HEK293T (cell line): ENCODE measurements around the gene CD79B.

Experiments
- ARNT ChIP-seq: fragments of 450-650 bp; IDR thresholded peaks from 2 replicates; pipeline ENCODE4 v1.6.1; 2017; ENCODE audit warnings: mild to moderate bottlenecking
- BHLHE40 ChIP-seq: fragments of 450-650 bp; IDR thresholded peaks from 2 replicates; pipeline ENCODE4 v1.6.1; 2016; ENCODE audit warnings: mild to moderate bottlenecking, moderate library complexity, borderline replicate concordance
- CTBP1 ChIP-seq: fragments of 450-650 bp; IDR thresholded peaks from 2 replicates; pipeline ENCODE4 v1.6.1; 2016; ENCODE audit warnings: borderline replicate concordance
- ELF4 ChIP-seq: fragments of 450-650 bp; IDR thresholded peaks from 2 replicates; pipeline ENCODE4 v1.6.1; 2017; ENCODE audit warnings: antibody characterized with exemption
- NFRKB ChIP-seq: fragments of 450-650 bp; IDR thresholded peaks from 2 replicates; pipeline ENCODE4 v1.6.1; 2016; ENCODE audit warnings: mild to moderate bottlenecking, moderate library complexity
- ZNF384 ChIP-seq: fragments of 450-650 bp; IDR thresholded peaks from 2 replicates; pipeline ENCODE4 v1.6.1; 2016

DNA sequence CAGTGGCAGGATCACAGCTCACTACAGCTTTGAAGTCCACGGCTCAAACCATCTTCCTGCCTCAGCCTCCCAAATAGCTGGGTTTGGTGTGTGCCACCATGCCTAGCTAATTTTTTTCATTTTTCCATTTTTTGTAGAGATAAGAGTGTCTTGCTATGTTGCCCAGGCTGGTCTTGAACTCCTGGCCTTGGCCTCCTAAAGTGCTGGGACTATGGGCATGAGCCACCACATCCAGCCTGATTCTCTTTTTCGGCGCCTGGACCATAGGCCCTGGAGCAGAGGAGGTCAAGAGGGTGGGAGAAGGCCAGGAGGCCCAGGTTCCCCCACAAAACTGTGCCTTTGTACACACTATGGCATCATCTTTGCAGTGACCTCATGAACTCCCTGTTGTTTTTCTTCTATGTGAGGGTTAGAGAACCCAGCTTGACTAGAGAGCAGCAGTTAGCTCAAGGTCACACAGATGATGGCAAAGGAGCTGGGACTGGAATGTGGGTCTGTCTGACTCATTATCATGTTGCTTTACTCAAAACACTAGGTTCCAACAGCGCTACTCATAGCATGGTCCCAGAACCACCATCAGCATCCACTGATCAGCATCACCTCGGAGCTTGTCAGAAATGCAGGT, 24.3 kb upstream of the CD79B start:
- TF ChIP-seq NFRKB, result no peak
- no peak for TF ChIP-seq ARNT
- TF ChIP-seq BHLHE40, result no peak
- TF ChIP-seq CTBP1, result no peak
- no peak for TF ChIP-seq ELF4
- no peak for TF ChIP-seq ZNF384
